GM12878 (cell line): ENCODE data around the gene MYB.

Source experiments
- ATF2 ChIP-seq: IDR thresholded peaks from 2 replicates; pipeline ENCODE4 v1.6.1; 2012; ENCODE audit warnings: low read length, inconsistent platforms
- CHD2 ChIP-seq: IDR thresholded peaks from 2 replicates; pipeline ENCODE4 v1.6.1; 2011; ENCODE audit warnings: low read depth, low read length, improper control_type of control experiment, borderline replicate concordance
- CTCF ChIP-seq, 3 experiments: IDR thresholded peaks in 2 of 3; conservative IDR thresholded peaks in 1 of 3; 2 replicates each; pipeline ENCODE4 v1.5.1; 2011; ENCODE audit warnings: low read depth in 3 of 3, low read length in 3 of 3, mild to moderate bottlenecking in 3 of 3, control low read depth in 2 of 3, moderate library complexity in 2 of 3, inconsistent platforms in 1 of 3, mixed read lengths in 1 of 3; ENCODE audit not compliant: control insufficient read depth in 2 of 3, insufficient read depth in 1 of 3; ENCODE audit errors: extremely low read depth in 1 of 3
- EZH2 ChIP-seq: IDR thresholded peaks from 2 replicates; pipeline ENCODE4 v1.6.1; 2012; ENCODE audit warnings: low read depth, mild to moderate bottlenecking, control low read depth, inconsistent platforms, low read length, borderline replicate concordance; ENCODE audit not compliant: control insufficient read depth
- FOS ChIP-seq: IDR thresholded peaks from 3 replicates; pipeline ENCODE4 v1.6.1; 2011; ENCODE audit warnings: borderline replicate concordance; ENCODE audit not compliant: insufficient read length; ENCODE audit errors: extremely low read depth
- HDAC2 ChIP-seq: fragments of 200-600 bp; sonication (generic); IDR thresholded peaks from 2 replicates; pipeline ENCODE4 v1.6.1; 2017
- JUND ChIP-seq: IDR thresholded peaks from 2 replicates; pipeline ENCODE4 v1.6.1; 2012; ENCODE audit warnings: low read depth, mild to moderate bottlenecking, low read length, improper control_type of control experiment, moderate library complexity
- POLR2A ChIP-seq: IDR thresholded peaks from 2 replicates; pipeline ENCODE4 v1.6.1; 2011; ENCODE audit warnings: low read depth, mild to moderate bottlenecking, low read length
- POLR2AphosphoS5 ChIP-seq: IDR thresholded peaks from 2 replicates; pipeline ENCODE4 v1.6.1; 2011; ENCODE audit warnings: mild to moderate bottlenecking, low read length, inconsistent platforms
- POU2F2 ChIP-seq: IDR thresholded peaks from 3 replicates; pipeline ENCODE4 v1.6.1; 2011; ENCODE audit warnings: low read depth, mild to moderate bottlenecking, low read length, borderline replicate concordance
- RBBP5 ChIP-seq: fragments of 200-600 bp; sonication (generic); conservative IDR thresholded peaks from 2 replicates; pipeline ENCODE4 v1.6.1; 2016
- YY1 ChIP-seq: IDR thresholded peaks from 2 replicates; pipeline ENCODE4 v1.6.1; 2011; ENCODE audit warnings: low read depth, mild to moderate bottlenecking, low read length
- ZNF207 ChIP-seq: fragments of 450-650 bp; IDR thresholded peaks from 2 replicates; pipeline ENCODE4 v1.6.1; 2014; ENCODE audit warnings: antibody characterized with exemption, mild to moderate bottlenecking, borderline replicate concordance

- TF ChIP-seq EZH2 (no peak), JUND (no peak), YY1 (no peak), CTCF (IDR thresholded peaks at IDR 0.05 in 2 of 3, conservative IDR thresholded peaks at IDR 0.05 in 1 of 3; ENCODE audit: control insufficient read depth in 2 of 3, extremely low read depth in 1 of 3, insufficient read depth in 1 of 3, low read depth in 3 of 3, low read length in 3 of 3) (no peak), RBBP5 (no peak), ATF2 (no peak), POU2F2 (no peak), FOS (no peak), ZNF207 (no peak), POLR2AphosphoS5 (no peak), POLR2A (no peak), CHD2 (no peak), HDAC2 (no peak)
Measured at GRCh38 chr6:135260612-135261011, 79.5 kb downstream of the MYB start.
